Heart left ventricle (tissue), 16 donors: Measurements from ENCODE around the gene CBLC. TPM values are rescaled to one million over a fixed set of nuclear protein-coding genes. Genes with fewer than 3 reads are reported as not detected.
A peak's percentile ranks its signal among the peaks of the same experiment; 100 is the strongest.

ENCODE experiments used
- ATAC-seq, 4 donors: fragments of 200-7000 bp; cut with Tn5 transposase; one replicate each; pipeline ENCODE4 v1.9.1; 2020 to 2022; ENCODE audit warnings: moderate library complexity in 4 of 4, mild to moderate bottlenecking in 3 of 4, moderate number of reproducible peaks in 1 of 4
- DNase-seq, 5 donors: peaks; one replicate each; pipeline ENCODE4 v3.0.0-alpha.2; 2020
- H3K27ac ChIP-seq, 12 donors: fragments of 200-600 bp; sonication (generic) in 4 of 12; one replicate each; pipeline versions ENCODE4 v1.5.0 to v1.8.0; 2016 to 2022; ENCODE audit warnings: mild to moderate bottlenecking in 2 of 12
- H3K27me3 ChIP-seq, 9 donors: fragments of 200-600 bp; sonication (generic) in 2 of 9; one replicate each; pipeline versions ENCODE4 v1.5.1 to v1.8.0; 2016 to 2022; ENCODE audit warnings: mild to moderate bottlenecking in 3 of 9
- H3K36me3 ChIP-seq, 9 donors: fragments of 200-600 bp; sonication (generic) in 2 of 9; one replicate each; pipeline versions ENCODE4 v1.5.0 to v1.8.0; 2018 to 2022; ENCODE audit warnings: mild to moderate bottlenecking in 2 of 9
- H3K4me1 ChIP-seq, 12 donors: fragments of 200-600 bp; sonication (generic) in 4 of 12; one replicate each; pipeline versions ENCODE4 v1.5.0 to v1.8.0; 2016 to 2022; ENCODE audit warnings: mild to moderate bottlenecking in 3 of 12
- H3K4me3 ChIP-seq, 12 donors: fragments of 200-600 bp; sonication (generic) in 4 of 12; one replicate each; pipeline versions ENCODE4 v1.5.0 to v1.8.0; 2017 to 2022; ENCODE audit warnings: mild to moderate bottlenecking in 9 of 12, moderate library complexity in 4 of 12
- H3K9me3 ChIP-seq, 12 donors: fragments of 200-600 bp; sonication (generic) in 4 of 12; one replicate each; pipeline versions ENCODE4 v1.5.0 to v1.8.0; 2016 to 2022; ENCODE audit warnings: mild to moderate bottlenecking in 1 of 12
- POLR2A ChIP-seq, 2 donors: fragments of 450-650 bp; IDR thresholded peaks; one replicate each; pipeline ENCODE4 v1.6.1; 2017; ENCODE audit warnings: antibody characterized with exemption in 2 of 2, mild to moderate bottlenecking in 2 of 2, moderate library complexity in 2 of 2
- WGBS, 4 donors: extraction: QIAGEN DNeasy Blood & Tissue Kit in 2 of 4; methylation state at CpG; one replicate each; pipeline versions ENCODE4 v1.1.5 to v1.1.7; 2013 to 2018; 5-methylcytosine and 5-hydroxymethylcytosine counted together
- intact Hi-C, 10 donors: fragments of 100-400 bp; cut with DNase I; formaldehyde crosslinking; loops; one replicate each; pipeline versions ENCODE4 v1.11.1 to v1.14.2; 2022
- polyA plus RNA-seq, 2 donors: library from polyadenylated mRNA; stranded (reverse); fragments of 200-250 nt; gene quantifications; one replicate each; pipeline ENCODE4 v1.2.3, GENCODE V29; 2013
- total RNA-seq, 9 donors: library from RNA; depleted of rRNA in 2 of 9; stranded (reverse); fragments of >200 nt in 2 of 9; fragmentation: NEBNext Ultra II Directional in 3 of 9; extraction: Animal tissue kit (Norgen Biotek cat#: 25700) in 3 of 9; gene quantifications; one replicate each; pipeline versions ENCODE4 v1.1.0 to v1.2.4, GENCODE V29; 2016 to 2023
- TF ChIP-seq, protein P1 (sequence below), 12 donors: fragments of 200-600 bp; sonication (generic) in 4 of 12; IDR thresholded peaks; one replicate each; pipeline versions ENCODE4 v1.5.0 to v1.8.0; 2018 to 2022; ENCODE audit warnings: antibody characterized with exemption in 12 of 12, mild to moderate bottlenecking in 5 of 12
- donor health status: ischemic (EF 13 %, LVEDD 7.1; RV severe dilation, severe dysfunction).
- donor health status: healthy with polysubstance abuse.
- donor health status: DM: no; HTN: yes; CAD: no.
- donor health status: DM: no; HTN: no; CAD: no.
- donor health status: ischemic (EF 25% LVEDD 6.9; RV normal size, moderate dysfunction).
- donor health status: ischemic (EF 25% LVEDD 5.7; RV mildly dilated, moderate dysfunction).
- donor health status: healthy.
- donor health status: DM: yes; HTN: yes; CAD: no.
- donor health status: ischemic (EF 35%, LVEDD 5.7; RV mildly dilated, moderate dysfunction).
- donor health status: nonischemic (EF 11% LVEDD 7.7; RV severe dilation, severe dysfunction).
- donor health status: DM: yes; HTN: yes; CAD: no.
- donor health status: PGD.
- donor health status: ischemic (EF 29% LVEDD 5.4; RV normal size, mild dysfunction).
- donor health status: nonischemic (EF 23%, LVEDD 6.1; RV moderate dilation, normal function).

CBLC gene
- total and polyA plus RNA-seq, 11 donors: 0.04 TPM; not detected in 10

DNA sequence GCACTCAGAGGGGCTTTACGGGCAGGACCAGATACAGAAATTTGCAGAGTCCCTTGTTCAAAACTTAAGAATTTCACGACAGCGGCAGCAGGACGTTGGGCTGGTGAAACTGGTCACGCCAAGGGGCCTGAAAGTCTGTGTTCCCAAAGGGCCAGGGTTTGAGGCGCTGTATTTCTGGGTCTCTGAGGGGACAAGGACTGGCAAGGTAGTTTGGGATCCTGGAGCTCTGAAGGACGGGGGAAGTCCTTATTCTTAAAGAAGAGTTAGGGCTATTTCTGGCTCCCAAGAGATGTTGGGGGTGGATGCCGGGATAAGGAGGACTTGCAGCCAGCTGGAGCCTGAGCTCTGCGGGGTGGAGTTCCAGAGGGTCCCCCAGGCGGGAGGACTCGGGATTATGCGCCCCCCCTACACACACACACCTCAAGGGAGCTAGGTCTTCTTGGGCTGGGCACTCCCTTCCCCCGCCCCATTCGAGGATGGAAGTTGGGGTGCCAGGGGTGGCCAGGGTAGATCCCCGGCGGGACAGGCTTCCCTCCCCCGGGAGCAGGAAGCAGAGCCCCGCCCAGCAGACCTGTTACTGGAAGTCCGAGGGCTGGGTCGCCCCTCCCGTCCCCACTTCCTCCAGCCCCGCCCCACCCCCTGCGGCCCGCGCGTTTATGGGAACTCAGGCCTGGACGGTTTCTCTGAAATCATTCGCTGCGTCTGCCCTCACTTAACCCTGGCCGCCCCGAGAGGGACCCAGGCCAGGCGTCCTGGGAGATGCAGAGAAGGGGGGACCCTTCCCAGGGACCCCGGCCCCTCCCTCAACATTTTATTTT lies 23.5 kb upstream of the CBLC start:
- peak in 1 of 2 donors; percentile 42 for TF ChIP-seq POLR2A (IDR thresholded peaks at IDR 0.05)
- TF ChIP-seq, protein P1, sequence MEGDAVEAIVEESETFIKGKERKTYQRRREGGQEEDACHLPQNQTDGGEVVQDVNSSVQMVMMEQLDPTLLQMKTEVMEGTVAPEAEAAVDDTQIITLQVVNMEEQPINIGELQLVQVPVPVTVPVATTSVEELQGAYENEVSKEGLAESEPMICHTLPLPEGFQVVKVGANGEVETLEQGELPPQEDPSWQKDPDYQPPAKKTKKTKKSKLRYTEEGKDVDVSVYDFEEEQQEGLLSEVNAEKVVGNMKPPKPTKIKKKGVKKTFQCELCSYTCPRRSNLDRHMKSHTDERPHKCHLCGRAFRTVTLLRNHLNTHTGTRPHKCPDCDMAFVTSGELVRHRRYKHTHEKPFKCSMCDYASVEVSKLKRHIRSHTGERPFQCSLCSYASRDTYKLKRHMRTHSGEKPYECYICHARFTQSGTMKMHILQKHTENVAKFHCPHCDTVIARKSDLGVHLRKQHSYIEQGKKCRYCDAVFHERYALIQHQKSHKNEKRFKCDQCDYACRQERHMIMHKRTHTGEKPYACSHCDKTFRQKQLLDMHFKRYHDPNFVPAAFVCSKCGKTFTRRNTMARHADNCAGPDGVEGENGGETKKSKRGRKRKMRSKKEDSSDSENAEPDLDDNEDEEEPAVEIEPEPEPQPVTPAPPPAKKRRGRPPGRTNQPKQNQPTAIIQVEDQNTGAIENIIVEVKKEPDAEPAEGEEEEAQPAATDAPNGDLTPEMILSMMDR (IDR thresholded peaks at IDR 0.05): no peak
- H3K4me1 ChIP-seq: peaks cover 25 to 97% (median 77%) of the 10 kb centered on the region in 12 donors
- DNase-seq: peak; percentile 94 to 98 (median 97)
- H3K27me3 ChIP-seq: no peaks in the 10 kb centered on the region
- H3K27ac ChIP-seq: peak overlapping the region; percentile 86 to 100 (median 95)
- peak overlapping the region in 11 of 12 donors; percentile 26 to 96 (median 55) for H3K4me3 ChIP-seq
- H3K36me3 ChIP-seq: peaks cover 4 to 77% (median 25%) of the 10 kb centered on the region in 9 donors
- ATAC-seq: peak; percentile 69 to 82 (median 74)
- 1 to 2% (median 1%) methylated on average over 20 to 33 of the region's 33 CpGs for WGBS, 4 donors
- H3K9me3 ChIP-seq: no peaks in the 10 kb centered on the region
- intact Hi-C loops: no loop called here

DNA sequence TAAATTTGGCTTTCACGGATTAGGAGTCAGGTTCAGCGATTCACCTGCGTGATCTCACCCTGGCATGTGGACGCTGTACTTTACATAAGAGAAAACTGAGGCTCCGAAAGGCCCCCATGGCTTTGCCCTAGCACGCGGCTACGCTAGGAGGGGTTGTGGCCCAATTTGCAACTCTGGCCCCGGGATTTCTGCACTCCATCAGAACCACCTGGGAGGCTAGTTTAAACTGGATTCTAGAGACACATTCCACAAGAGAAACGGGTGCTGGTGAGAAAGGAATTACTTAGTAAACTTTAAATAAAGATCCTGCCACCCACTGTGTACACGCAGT lies 23.0 kb upstream of the CBLC start:
- H3K27me3 ChIP-seq: no peaks in the 10 kb centered on the region
- intact Hi-C loops: loop anchor here in 2 of 10 donors (5.0 kb wide), 1 partner anchor 32 kb away; no protein-coding TSS in a partner anchor
- no peaks in the 10 kb centered on the region for H3K9me3 ChIP-seq
- ATAC-seq: no peak
- 35 to 44% (median 36%) methylated on average over 9 to 11 of the region's 11 CpGs for WGBS, 4 donors
- peaks cover 4 to 80% (median 29%) of the 10 kb centered on the region in 9 donors for H3K36me3 ChIP-seq
- TF ChIP-seq, protein P1 (IDR thresholded peaks at IDR 0.05): no peak
- TF ChIP-seq POLR2A (IDR thresholded peaks at IDR 0.05): no peak
- peaks cover 25 to 96% (median 76%) of the 10 kb centered on the region in 12 donors for H3K4me1 ChIP-seq
- peak overlapping the region; percentile 86 to 100 (median 95) for H3K27ac ChIP-seq
- H3K4me3 ChIP-seq: peak overlapping the region in 11 of 12 donors; percentile 26 to 96 (median 55)
- DNase-seq: no peak

DNA sequence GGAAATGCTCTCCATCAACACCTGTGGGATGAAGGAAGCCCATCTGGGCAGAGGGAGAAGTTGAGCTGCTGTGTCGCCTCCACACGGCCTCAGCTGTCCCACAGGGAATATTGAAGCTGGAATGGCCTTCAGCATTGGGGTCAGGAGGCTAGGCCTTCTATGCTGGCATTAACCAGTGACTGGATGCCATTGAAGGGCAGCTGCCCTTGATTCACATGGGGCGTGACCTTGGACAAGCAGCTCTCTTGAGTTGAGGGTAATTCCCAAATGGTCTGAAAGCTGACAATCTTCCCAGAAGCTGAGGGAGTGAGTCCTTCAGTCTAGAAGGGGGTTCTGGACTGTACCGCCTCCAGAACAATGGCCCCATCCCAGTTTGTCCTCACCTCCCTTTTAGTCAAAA lies 22.5 kb upstream of the CBLC start:
- intact Hi-C loops: loop anchor here in 2 of 10 donors (5.0 kb wide), 1 partner anchor 33 kb away; no protein-coding TSS in a partner anchor
- peaks cover 25 to 91% (median 73%) of the 10 kb centered on the region in 12 donors for H3K4me1 ChIP-seq
- ATAC-seq: no peak

More for the DNA sequence above, 22.5 kb upstream of the CBLC start:
- WGBS, 4 donors: 45 to 69% (median 64%) methylated on average over 4 of the region's 4 CpGs
- peak overlapping the region; percentile 86 to 100 (median 95) for H3K27ac ChIP-seq
- no peaks in the 10 kb centered on the region for H3K9me3 ChIP-seq
- peaks cover 4 to 80% (median 34%) of the 10 kb centered on the region in 9 donors for H3K36me3 ChIP-seq
- no peak for TF ChIP-seq POLR2A (IDR thresholded peaks at IDR 0.05)
- TF ChIP-seq, protein P1 (IDR thresholded peaks at IDR 0.05): no peak
- H3K4me3 ChIP-seq: peak overlapping the region in 8 of 12 donors; percentile 43 to 96 (median 56)
- DNase-seq: no peak
- H3K27me3 ChIP-seq: no peaks in the 10 kb centered on the region
